Stimulated activated CD4-positive, alpha-beta T cell treated with anti-CD3 and anti-CD28 coated beads, Interleukin-4, amount 100 ng/mL, for 1 hour (primary cell): ENCODE results near the gene ABCA5.

Experiments used
- DNase-seq: peaks from one replicate; pipeline ENCODE4 v3.0.0-alpha.2; 2020

Gene ABCA5

DNA sequence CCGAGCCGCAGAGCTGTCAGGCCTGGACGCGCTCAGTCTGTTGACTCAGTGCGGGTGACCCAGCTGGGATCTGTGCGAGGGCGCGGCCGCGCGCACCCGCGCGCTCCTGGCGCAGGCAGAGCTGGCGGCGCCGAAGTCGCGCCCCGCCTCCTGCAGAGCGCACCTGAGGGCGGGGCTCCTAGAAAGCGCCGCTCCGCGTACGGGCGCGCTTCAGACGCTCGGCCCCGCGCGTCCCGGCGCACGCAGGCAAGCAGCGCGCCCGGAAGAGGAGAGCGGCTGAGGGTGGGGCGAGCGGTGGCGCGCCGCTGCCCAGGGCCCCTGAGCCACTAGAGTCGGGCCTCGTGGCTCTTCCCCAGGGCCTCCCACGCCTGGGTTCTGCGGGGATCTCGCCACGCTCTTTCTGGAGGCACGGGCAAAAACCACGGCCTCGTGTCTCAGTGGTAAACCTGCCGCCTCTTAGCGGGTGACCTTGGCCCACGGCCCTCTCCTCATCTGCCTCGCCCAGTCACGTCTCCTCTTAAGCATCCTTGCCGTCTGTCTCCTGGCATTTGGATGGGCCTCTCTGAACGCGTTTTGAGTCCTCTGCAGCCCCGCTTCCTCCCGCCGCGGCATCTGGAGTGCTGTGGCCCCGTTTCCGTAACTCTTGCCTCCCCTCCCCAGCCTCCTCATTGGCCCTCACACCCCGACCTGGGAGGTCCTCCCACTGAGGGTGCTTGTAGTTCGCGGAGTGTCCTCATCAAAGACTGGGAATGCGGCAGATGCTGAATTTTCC, at the start of gene ABCA5:
Gene ABCA5, minus strand, starts transcription at position 74 of the 772 bp plus-strand sequence. CDS start 12,718 bp downstream, outside the sequence.
- peak; percentile 85 for DNase-seq

GRCh38 chr17:69375229-69375628, 48.3 kb upstream of the ABCA5 start:
- DNase-seq = no peak

- no peak for DNase-seq
Measured at GRCh38 chr17:69373069-69373468, 46.1 kb upstream of the ABCA5 start.

- no peak for DNase-seq
Measured at GRCh38 chr17:69367298-69367697, 40.4 kb upstream of the ABCA5 start.

- DNase-seq = no peak
Measured at GRCh38 chr17:69363488-69364210, 36.7 kb upstream of the ABCA5 start.

DNA sequence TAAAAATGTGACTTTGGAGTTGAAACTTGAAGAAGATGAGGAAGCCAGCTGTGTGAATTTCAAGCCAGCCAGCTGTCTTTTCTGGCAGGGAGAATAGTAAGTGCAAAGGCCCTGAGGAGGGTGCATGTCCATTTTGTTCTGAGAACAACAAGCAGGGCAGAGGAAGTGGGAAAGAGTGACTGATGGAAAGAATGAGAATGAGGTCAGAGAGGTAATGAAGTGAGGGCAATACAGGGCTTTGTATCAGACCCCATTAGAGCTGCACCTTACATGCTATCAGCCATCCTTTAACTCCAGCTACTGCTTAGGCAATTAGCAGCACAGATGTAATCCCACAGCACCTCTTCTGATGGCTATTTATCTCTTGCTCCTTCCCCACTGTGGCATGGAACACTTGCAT, 34.2 kb upstream of the ABCA5 start:
- DNase-seq = no peak

- DNase-seq = no peak
Measured at GRCh38 chr17:69358688-69359596, 32.0 kb upstream of the ABCA5 start.

GRCh38 chr17:69357701-69358100, 30.8 kb upstream of the ABCA5 start:
- no peak for DNase-seq

DNA sequence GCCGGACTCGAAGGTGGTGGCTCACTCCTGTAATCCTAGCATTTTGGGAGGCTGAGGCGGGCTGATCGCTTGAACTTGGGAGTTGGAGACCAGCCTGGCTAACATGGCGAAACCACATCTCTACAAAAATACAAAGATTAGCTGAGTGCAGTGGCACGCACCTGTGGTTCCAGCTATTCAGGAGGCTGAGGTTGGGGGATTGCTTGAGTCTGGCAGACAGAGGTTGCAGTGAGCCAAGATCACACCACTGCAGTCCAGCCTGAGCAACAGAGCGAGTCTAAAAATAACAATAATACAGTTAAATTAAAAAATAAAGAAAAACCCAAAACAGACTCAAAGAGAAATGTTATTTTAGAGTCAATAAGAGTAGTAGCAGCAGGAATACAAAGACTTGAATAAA, 29.7 kb upstream of the ABCA5 start:
- DNase-seq = no peak

DNA sequence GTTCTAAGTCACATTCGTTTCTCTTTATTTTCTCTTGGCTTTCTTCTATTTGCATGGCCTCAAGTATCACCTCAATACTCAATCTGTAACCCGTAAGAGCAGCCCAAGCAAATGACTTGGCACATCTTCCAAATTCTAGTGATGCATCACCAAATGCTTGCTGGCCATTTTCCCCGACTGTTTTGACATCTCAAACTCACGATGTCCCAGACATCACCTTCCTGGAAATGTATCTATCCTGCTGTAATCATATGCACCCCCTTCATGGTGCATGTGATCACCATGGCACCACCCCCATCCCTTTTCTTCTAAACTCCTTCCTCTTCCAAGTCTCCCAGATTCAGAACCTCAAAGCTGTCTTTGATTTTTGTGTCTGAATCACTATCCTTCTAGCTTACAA, 24.0 kb upstream of the ABCA5 start:
- no peak for DNase-seq

DNA sequence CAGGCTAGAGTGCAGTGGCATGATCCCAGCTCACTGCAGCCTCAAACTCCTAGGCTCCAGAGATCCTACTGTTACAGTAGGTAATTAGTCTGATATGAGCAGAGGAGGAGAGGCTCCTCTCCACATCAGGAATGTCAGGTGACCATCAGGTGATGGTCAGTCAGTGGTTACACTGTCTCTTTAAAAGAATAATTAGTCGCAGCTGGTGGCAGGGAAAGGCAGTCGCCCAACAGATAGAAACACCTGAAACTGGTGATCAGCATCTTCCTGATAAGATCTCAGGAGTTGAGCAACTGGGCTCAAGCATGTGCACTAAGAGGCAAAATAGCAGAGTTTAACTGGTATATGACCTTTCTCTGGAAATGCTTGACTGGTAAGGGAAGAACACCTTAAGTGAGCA, 21.5 kb upstream of the ABCA5 start:
- DNase-seq = no peak

- no peak for DNase-seq
Measured at GRCh38 chr17:69346766-69347165, 19.8 kb upstream of the ABCA5 start.

GRCh38 chr17:69344939-69345338, 18.0 kb upstream of the ABCA5 start:
- no peak for DNase-seq

DNA sequence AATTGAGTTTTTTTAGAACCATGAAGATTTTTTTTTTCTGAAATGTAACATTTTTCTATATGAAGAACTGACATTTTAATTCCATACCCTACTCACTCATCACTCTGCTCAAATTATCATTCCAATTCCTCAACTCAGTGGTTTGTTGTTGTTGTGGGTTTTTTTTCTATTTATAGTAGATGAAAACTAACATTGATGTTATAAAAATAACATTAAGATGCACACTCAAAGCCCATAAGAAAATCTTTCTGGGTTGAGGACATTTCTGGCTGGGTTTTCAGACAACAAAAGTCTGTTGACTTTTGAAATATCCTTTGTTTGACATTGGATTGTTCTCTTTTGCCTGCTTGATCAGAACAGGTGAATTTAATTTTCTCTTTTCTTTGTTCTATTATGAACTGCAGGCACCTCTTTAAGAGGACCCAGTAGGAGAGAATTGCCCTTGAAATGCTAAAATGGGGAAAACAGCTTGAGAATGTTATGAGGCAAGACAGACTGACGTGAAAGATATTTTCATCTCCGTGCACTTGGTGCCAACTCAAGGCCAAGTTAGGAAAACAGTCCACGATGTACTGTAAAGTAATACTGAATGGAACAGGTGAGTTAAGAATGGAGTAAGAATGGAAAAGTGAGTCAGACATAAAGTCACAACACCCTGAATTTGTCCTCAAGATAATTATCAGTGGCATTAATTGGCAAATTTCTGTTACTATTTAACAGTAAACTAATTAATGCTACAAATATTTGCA, 16.1 kb upstream of the ABCA5 start:
- no peak for DNase-seq

DNA sequence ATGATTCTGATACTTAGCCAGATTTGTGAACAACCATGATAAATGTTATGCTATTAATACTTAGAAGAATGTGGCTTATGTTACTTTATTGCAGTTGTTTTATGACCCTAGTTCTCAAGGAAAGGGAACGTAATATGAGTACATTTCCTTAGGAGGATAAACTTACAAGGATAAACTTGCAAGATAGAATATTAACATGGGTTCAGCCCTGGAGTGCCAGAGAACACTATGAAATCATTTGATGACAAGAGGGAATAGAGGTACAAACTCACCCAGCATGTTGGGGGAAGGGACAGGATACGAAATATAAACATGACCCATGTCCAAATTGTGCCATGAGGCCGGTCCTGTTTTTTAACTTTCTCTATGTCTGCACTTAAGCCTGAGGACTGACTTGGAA, 13.0 kb upstream of the ABCA5 start:
- DNase-seq = no peak

DNA sequence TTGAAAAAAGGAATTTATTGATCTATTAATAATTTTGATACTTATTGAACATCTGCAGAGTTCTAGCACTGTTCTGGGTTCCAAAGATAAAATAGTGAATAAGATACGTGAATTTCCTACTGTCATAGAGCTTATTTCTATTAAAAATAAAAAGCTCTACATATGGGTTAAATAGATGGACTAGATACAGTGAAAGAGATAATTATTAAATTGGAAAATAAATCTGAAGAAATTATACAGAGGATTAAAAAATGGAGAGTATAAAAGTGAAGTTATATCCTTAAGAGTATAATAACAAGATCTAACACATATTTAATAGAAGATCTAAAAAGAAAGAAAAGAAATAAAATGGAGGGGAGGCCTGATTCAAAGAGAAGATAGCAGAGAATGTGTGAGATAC, 10.1 kb upstream of the ABCA5 start:
- no peak for DNase-seq

DNA sequence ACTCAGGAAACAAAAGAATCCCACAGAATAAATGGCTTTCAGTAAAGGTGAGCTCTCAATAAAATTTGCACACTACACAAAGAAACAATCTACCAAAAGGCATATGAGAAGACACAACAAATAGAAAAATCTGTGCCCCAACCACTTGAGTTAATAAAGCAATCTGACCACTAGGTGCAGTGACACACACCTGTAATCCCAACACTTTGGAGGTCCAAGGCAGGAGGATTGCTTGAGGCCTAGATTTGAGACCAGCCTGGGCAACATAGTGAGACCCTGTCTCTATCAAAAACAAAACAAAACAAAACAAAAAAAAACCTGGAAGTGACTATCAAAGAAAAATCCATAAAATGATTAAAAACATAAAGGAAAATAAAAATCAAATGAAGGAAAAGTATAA, 9.6 kb upstream of the ABCA5 start:
- no peak for DNase-seq

DNA sequence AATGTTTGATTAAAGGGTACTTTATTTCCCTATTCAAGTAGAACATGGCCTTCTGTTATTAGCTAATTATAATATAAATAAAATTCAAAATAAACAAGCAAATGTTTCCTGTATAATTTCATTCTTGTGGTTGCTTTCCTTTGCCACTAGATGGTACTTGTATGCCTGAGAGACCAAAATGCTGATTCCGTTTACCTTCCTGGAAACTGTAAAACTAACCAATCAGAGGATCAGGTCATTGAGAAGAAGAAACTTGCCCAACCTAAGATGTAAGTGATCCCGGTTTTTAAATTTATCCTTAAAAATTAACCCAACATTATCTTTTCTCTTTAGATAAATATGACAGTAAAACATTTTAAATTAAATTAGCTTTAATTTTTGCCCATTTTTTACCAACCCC, 8.1 kb upstream of the ABCA5 start:
- no peak for DNase-seq

DNA sequence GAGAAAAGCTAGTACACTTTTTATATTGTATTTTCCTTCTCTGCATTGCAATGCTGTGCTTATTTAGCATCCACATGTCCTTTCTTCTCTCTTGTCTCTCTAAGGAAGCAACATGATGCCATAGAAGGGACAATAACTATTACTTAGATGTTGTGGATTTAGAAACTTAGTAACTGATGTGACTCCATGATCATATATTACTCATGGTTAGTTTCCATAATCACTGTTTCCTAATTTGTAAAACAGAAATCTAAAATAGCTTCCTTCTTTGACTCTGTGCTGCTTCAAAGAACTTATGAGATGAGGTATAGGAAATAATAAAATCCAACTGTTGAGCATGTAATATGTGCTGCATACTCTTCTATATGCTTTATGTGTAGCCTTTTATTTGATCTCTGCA, 6.6 kb upstream of the ABCA5 start:
- DNase-seq = no peak

- DNase-seq = no peak
Measured at GRCh38 chr17:69331756-69332155, 4.8 kb upstream of the ABCA5 start.

DNA sequence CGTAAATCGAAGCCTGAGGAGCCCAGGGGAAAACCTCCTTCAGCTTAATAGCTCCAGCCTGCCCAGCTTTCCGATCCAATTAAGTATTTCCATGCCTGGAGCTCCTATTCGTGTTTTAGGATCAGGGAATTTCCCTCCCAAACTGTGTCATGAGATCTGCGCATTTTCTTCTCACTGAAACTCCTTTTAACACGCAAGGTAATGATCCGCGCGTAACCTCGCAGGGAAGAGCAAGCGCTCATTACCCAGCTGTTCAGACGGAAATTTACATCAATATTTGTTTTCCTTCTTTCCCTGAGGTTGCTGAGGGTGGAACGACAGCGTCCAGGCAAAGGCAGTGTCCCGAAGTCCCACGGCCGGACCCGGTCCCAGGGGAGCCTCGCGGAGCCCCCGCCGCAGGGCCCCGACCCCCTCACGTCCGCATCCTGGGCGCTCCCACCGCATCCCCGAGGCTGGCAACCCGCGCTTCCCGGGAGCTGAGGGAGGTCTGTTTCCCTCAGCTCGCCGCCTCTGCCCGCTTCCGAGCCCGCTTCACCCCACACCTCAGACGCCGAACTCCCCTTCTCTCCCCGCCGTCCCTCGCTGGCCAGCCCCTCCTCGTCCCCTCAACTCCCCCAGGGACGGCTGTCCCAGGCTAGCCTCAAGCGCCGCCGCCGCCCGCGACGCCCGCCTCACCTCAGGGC, 415 bp downstream of the ABCA5 start:
- peak; percentile 7 for DNase-seq
